Measurements from ENCODE around the gene AKR1C1.
"Not testable (repeated sequence)": the region's sequence is repeated elsewhere in the genome, so short reads cannot be mapped to it uniquely, and the experiment has no call there.

AKR1C1 gene

DNA sequence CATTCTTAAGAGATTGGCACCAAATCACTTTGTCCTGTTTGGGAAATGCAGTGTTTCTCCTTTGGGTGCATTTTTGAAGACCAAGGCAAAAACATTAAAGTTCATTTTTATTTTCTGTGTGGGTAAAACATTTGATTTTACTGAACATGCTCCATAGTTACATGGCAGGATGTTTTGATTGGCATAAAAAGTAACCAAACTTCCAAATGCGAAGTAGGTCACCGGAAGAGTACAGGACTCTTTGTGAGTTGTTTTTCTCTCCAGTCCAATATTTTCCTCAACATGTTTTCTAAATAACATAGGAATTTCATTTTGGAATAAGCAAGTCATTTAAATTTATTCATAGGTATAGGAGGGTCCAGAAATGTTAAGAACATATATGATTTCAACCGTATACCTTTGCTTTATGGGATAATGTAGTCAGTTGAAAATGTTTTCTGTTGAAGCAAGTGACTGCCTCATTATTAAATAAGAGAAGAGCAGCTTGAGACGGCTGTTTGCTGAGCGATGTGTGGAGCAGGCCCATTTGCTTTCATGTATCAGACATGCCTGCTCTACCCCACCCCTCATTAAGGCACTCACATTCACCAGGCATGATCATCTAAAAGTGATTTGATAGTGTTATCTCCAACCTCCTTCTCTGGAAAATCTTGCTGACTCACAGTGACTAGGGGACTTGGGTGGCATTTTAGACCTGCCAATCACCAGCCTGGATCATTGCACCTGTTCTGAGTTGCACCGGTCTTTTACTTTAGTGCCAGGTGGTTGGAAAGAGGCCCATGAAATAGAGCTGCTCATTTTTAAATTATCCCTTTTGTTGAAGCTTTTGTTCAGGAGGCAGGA, 56.8 kb downstream of the AKR1C1 start:
- DNase-seq: peak; percentile 92

DNA sequence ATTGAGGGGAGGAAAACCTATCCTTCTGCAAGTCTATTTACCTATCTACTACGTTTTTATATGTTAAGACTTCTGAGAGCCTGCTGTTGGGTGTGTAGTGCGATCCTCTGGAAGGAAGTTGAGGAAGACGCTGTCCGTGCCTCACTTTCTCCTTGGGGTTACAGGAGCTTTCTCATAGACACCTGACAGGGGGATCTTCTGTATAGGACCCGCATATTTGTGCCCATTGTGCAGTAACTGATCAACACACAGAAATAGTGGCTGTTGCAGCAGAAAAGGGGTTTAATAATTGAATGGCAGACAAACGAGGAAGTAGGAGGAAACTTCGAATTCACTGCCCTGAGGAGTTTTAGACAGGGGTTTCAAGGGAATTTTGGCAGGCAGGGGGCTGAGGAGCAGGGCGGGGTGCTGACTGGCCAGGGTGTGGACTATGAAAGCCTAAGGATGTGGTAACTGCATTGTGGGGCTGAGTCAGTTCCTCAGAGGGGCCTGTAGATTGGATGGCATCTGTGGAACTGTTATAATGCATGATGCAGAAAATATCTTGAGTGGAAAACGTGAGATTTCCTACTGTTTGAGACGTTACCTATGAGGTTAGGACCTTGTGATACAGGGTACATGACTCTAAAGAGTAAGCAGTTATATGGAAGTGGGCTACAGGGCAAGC, 58.5 kb downstream of the AKR1C1 start:
- not testable (repeated sequence) for DNase-seq

DNA sequence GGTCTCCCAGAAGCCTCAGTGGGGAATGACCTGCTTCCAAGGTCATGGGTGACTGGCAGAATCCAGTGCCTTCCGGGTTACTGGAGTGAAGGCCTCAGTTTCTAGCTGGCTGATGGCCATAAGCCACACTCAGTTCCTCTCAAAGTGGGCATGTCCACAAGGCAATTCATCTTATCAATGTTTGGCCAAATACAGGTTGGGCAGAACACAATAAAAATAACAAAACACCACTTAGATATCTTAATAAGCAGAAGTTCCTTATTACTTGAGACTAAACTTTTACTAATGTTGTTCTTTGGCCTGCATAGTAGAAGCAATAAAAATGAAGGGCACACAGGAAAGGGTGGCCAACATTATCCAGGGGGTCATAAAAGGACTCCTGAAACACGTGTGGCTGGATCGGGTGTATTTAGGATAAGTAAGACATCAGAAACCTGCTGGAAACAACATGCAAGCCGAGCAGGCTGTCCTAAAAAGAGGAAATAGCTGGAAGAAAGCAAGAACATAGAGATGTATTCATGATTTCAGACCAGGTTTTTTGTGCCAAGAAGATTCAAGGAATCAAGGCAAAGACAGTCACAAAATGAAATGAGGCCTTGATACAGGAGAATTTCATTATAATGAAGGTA, 60.1 kb downstream of the AKR1C1 start:
- DNase-seq: no peak

DNA sequence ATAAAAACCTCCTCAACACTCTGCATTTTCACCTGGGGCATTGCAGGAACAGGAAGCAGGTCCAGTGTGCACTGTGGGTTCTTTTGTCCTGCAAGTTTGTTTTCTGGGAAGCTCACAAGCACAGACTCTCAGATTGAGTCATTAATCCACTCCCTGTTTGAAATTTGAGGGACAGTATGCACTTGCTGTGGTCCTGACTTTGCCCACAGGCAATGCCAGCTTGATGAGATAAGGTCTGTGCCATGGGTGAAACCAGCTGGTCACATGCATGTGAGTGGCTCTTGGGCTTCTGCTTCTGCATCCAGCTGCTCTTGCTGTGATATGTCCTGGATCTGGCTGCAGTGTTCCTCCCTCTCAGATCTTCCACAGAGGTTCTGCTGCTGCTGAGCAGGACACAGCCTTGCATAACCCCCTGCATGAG, 62.3 kb downstream of the AKR1C1 start:
- DNase-seq: not testable (repeated sequence)

DNA sequence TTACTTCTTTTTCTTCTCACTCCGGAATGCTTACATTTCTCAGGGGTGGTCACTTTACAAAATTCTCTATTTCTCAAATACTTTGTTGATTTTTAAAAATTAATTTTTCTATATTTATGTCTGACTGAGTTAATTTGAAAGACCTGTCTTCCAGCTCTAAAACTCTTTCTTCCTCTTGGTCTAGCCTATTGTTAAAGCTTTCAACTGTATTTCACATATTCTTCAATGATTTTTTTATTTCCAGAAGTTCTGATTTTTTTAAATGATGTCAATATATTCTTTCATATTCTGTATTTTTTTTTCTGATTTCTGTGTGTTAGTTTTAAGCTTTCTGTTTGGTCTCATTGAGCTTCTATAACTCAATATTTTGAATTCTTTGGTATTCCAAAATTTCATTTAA, 67.8 kb downstream of the AKR1C1 start:
- no peak for DNase-seq

DNA sequence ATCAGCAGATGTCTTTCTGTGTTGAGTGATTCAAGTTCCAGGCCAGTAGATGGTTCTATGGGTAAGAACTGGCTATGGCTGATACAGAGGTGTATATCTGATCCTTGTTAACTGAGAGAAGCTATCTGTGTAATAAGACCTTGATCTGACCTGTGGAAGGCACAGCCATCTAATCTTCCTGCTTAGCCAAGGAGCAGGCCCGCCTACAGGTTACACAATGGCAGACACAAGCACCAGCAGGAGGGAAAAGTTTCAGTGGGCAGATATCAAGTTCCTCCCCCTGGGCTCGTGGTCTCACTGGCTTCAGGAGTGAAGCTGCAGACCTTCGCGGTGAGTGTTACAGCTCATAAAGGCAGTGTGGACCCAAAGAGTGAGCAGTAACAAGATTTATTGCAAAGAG, 68.4 kb downstream of the AKR1C1 start:
- DNase-seq: not testable (repeated sequence)

DNA sequence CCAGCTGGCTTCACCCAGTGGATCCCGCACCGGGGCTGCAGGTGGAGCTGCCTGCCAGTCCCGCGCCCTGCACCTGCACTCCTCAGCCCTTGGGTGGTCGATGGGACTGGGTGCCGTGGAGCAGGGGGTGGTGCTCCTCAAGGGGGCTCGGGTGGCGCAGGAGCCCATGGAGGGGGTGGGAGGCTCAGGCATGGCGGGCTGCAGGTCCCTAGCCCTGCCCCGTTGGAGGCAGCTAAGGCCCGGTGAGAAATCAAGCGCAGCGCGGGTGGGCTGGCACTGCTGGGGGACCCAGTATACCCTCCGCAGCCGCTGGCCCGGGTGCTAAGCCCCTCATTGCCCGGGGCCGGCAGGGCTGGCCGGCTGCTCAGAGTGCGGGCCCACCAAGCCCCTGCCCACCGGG, 69.2 kb downstream of the AKR1C1 start:
- not testable (repeated sequence) for DNase-seq

All from NCI-H2171 treated with DMSO at 0.1 percent for 48 hours (cell line).